Measurements from ENCODE around the gene POU6F1. TPM values are rescaled to one million over a fixed set of nuclear protein-coding genes. Genes with fewer than 3 reads are reported as not detected.

The POU6F1 gene
- total and polyA plus RNA-seq, 2 of the 8 experiments (the other 6 are each of a cell fraction or from before 2014, with no cell fraction given): 5.6 to 8.7 TPM

DNA sequence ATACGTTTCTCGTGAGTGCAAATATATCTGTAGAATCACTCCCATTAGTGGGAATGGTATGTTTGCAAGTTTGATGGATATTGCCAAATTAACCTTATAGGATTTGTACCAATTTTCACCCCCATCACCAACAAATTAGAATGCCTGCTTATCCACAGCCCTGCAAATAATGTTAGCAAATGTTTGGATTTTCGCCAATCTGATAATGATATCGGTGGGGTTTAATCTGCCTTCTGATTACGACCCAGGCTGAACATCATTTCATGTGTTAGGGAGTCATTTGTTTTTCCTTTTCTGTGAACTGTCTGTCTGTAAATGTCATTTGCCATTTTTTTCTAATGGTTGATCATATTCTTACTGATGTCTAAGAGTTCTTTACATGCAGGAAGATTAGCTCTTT, 16.7 kb upstream of the POU6F1 start:
- Histone ChIP-seq H3K23ac (ENCODE audit: insufficient read length) (no peak overlapping the region), H3K4me1 (replicated peaks in 1 of 4; ENCODE audit: control insufficient read depth in 3 of 4, insufficient read depth in 4 of 4, low read length in 3 of 4) (peaks cover 0 to 5% (median 1%) of the 10 kb centered on the region in 4 experiments; a peak in 6 of 7 replicates), H3K79me2 (ENCODE audit: control insufficient read depth in 1 of 2, insufficient read depth in 2 of 2, low read length in 2 of 2) (peaks cover 0 to under 1% of the 10 kb centered on the region in 2 experiments; a peak in 2 of 4 replicates), H3K18ac (ENCODE audit: extremely low read depth, low read length) (no peak overlapping the region), H3K79me1 (ENCODE audit: low read depth, low read length) (no peaks in the 10 kb centered on the region), H3K27me3 (replicated peaks in 1 of 4; ENCODE audit: control insufficient read depth in 3 of 4, extremely low read depth in 1 of 4, insufficient read depth in 3 of 4, low read length in 3 of 4) (no peaks in the 10 kb centered on the region), H2BK15ac (ENCODE audit: low read length) (no peak overlapping the region), H3K9ac (replicated peaks in 1 of 4; ENCODE audit: extremely low read depth in 1 of 4, low read depth in 3 of 4, low read length in 3 of 4) (no peak overlapping the region), H2BK20ac (ENCODE audit: low read length) (no peak overlapping the region), H3K14ac (ENCODE audit: insufficient read length) (no peak overlapping the region), H3K4me3 (ENCODE audit: extremely low read depth in 1 of 4, insufficient read depth in 2 of 4, low read depth in 3 of 4, low read length in 4 of 4) (no peak overlapping the region), H3K36me3 (ENCODE audit: control insufficient read depth in 2 of 4, insufficient read depth in 4 of 4, low read length in 3 of 4) (no peaks in the 10 kb centered on the region), H4K8ac (ENCODE audit: extremely low read depth, insufficient read depth, low read length) (no peak overlapping the region), H3K4ac (replicated peaks; ENCODE audit: insufficient read length, low read depth, low read length) (no peak overlapping the region), H3K23me2 (ENCODE audit: low read depth, low read length) (peaks cover 3% of the 10 kb centered on the region), H4K91ac (replicated peaks; ENCODE audit: insufficient read length, low read length) (no peak overlapping the region), H3K4me2 (ENCODE audit: insufficient read depth in 1 of 2, low read depth in 2 of 2, low read length in 2 of 2) (no peak overlapping the region), H4K5ac (ENCODE audit: insufficient read length, low read depth, low read length) (no peak overlapping the region), H2AFZ (ENCODE audit: low read length) (no peak overlapping the region), H3K9me3 (ENCODE audit: insufficient read depth in 2 of 2, low read depth in 1 of 2, low read length in 1 of 2) (no peaks in the 10 kb centered on the region), H2BK120ac (replicated peaks; ENCODE audit: low read depth, low read length) (no peak overlapping the region), H2BK12ac (ENCODE audit: low read depth, low read length) (no peak overlapping the region), H3K56ac (replicated peaks; ENCODE audit: insufficient read length, low read depth, low read length) (no peak overlapping the region), H2AK5ac (ENCODE audit: low read depth, low read length) (no peak overlapping the region), H3K27ac (ENCODE audit: low read depth, low read length) (no peak overlapping the region), H2BK5ac (ENCODE audit: low read depth, low read length) (no peak overlapping the region), H4K20me1 (replicated peaks in 1 of 2; ENCODE audit: control insufficient read depth in 1 of 2, insufficient read depth in 2 of 2, low read length in 2 of 2) (no peaks in the 10 kb centered on the region)
- no peak for TF ChIP-seq CREB1 (IDR thresholded peaks at IDR 0.05)
- DNase-seq (ENCODE audit: low read depth in 1 of 2, low spot score in 2 of 2) (no peak), FAIRE-seq (no peak)
- WGBS, 2 experiments (ENCODE audit: extremely low coverage in 1 of 2, insufficient coverage in 1 of 2, insufficient read length in 1 of 2, insufficient replicate concordance in 2 of 2, low coverage in 1 of 2, low lambda C conversion rate in 2 of 2, missing lambda C conversion rate in 1 of 2): 94% methylated on average over 5 of the region's 5 CpGs; no CpG with 5 or more reads in 1 of the 2 experiments
- CTCF ChIA-PET (ENCODE audit: partially characterized antibody): interaction anchor here (0.7 to 1.5 kb wide), 3 partner anchors 18 to 107 kb away, joined by 3 to 4 read pairs (median 3); no protein-coding TSS in a partner anchor
- POLR2A ChIA-PET (ENCODE audit: partially characterized antibody): no interaction called here

All from H1 (cell line).